ENCODE results near the gene WASHC3. TPM values are rescaled to one million over a fixed set of nuclear protein-coding genes. Genes with fewer than 3 reads are reported as not detected.

The WASHC3 gene
- total RNA-seq, 2 donors from 2014 or later: 46.8 to 73.6 TPM

DNA sequence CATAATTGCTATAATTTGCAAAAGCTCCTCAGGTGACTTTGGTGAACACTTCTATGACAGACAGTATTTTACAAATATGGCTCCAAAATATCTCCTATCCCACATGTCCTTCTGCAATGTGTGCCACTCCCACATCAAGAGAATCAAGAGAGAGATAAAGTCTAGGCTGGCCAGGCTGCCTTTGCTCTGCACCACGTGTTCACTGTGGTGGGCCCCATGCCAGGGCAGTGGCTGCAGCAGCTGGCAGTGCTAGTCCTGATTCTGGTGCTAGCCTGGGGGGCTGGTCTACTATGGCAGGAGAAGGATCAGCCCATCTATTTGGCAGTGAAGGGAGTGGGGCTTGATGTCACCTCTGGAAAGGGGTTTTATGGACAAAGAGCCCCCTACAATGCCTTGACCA, 98.1 kb downstream of the WASHC3 start:
- TF ChIP-seq, protein P1, sequence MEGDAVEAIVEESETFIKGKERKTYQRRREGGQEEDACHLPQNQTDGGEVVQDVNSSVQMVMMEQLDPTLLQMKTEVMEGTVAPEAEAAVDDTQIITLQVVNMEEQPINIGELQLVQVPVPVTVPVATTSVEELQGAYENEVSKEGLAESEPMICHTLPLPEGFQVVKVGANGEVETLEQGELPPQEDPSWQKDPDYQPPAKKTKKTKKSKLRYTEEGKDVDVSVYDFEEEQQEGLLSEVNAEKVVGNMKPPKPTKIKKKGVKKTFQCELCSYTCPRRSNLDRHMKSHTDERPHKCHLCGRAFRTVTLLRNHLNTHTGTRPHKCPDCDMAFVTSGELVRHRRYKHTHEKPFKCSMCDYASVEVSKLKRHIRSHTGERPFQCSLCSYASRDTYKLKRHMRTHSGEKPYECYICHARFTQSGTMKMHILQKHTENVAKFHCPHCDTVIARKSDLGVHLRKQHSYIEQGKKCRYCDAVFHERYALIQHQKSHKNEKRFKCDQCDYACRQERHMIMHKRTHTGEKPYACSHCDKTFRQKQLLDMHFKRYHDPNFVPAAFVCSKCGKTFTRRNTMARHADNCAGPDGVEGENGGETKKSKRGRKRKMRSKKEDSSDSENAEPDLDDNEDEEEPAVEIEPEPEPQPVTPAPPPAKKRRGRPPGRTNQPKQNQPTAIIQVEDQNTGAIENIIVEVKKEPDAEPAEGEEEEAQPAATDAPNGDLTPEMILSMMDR (IDR thresholded peaks at IDR 0.05): no peak
- no peak for ATAC-seq (ENCODE audit: insufficient number of reproducible peaks, low FRiP score, low read depth)

More for the DNA sequence above, 98.1 kb downstream of the WASHC3 start:
- no peaks in the 10 kb centered on the region for H3K4me1 ChIP-seq (ENCODE audit: control insufficient read depth in 1 of 2, low read depth in 2 of 2)
- no peak overlapping the region for H3K4me3 ChIP-seq
- DNase-seq (ENCODE audit: low spot score): no peak
- H3K9me3 ChIP-seq: peaks cover 4% of the 10 kb centered on the region
- no peaks in the 10 kb centered on the region for H3K27me3 ChIP-seq (replicated peaks; ENCODE audit: insufficient read depth)
- H3K36me3 ChIP-seq: no peaks in the 10 kb centered on the region
- no peak overlapping the region for H3K27ac ChIP-seq

Other genes starting within 250 kb of the WASHC3 start
- 10 to 100 TPM; 24.0 to 28.3 TPM for gene GNPTAB, start 231.0 kb downstream of the WASHC3 start, total RNA-seq
- gene DRAM1, start 184.4 kb downstream of the WASHC3 start, total RNA-seq: 10 to 100 TPM; 24.2 to 35.3 TPM
- 10 to 100 TPM; 13.8 to 14.9 TPM for gene NUP37, start 58.1 kb upstream of the WASHC3 start, total RNA-seq
- gene PARPBP, start 58.2 kb upstream of the WASHC3 start, total RNA-seq: 1 to 10 TPM in 1 of 2 donors, under 1 TPM in 1; 0.27 to 2.6 TPM
- not detected for gene PMCH, start 135.8 kb upstream of the WASHC3 start, total RNA-seq

Data from thoracic aorta (tissue), 2 donors.